ENCODE measurements around the gene C13orf46.

The C13orf46 gene

DNA sequence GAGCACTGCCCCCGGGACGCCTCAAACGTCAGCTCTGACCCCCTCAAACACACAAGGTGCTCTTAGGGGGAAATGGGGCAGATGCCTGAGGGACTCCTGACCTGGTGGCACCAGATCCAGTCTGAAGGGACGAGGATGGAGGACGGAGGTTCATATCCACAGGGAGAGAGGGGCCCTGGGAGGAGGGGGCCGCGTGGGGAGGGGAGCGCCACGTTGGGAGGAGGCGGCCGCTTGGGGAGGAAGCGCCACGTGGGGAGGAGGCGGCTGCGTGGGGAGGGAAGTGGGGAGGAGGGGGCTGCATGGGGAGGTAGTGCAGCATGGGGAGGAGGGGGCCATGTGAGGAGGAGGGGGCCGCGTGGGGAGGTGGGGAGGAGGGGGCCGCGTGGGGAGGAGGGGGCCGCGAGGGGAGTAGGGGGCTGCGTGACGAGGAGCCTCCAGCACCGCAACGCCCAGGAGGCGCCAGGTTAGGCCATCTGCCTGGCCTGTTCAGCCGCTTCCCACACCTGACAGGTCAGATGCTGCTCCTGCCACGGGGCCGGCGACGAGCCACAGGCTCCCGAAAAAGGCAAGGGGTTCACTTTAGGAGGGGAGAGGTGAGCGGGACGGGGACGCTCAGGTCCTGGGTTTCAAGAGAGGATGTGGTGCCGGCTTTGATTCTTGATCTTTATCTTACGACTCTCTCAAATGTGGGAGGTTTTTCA, 36.7 kb upstream of the C13orf46 start:
- Histone ChIP-seq H3K27ac (ENCODE audit: low read depth in 2 of 2, low read length in 2 of 2) (no peak overlapping the region), H3K36me3 (ENCODE audit: control insufficient read depth in 2 of 2, insufficient read depth in 2 of 2, low read length in 2 of 2) (peaks cover 3 to 23% of the 10 kb centered on the region in 2 donors)

DNA sequence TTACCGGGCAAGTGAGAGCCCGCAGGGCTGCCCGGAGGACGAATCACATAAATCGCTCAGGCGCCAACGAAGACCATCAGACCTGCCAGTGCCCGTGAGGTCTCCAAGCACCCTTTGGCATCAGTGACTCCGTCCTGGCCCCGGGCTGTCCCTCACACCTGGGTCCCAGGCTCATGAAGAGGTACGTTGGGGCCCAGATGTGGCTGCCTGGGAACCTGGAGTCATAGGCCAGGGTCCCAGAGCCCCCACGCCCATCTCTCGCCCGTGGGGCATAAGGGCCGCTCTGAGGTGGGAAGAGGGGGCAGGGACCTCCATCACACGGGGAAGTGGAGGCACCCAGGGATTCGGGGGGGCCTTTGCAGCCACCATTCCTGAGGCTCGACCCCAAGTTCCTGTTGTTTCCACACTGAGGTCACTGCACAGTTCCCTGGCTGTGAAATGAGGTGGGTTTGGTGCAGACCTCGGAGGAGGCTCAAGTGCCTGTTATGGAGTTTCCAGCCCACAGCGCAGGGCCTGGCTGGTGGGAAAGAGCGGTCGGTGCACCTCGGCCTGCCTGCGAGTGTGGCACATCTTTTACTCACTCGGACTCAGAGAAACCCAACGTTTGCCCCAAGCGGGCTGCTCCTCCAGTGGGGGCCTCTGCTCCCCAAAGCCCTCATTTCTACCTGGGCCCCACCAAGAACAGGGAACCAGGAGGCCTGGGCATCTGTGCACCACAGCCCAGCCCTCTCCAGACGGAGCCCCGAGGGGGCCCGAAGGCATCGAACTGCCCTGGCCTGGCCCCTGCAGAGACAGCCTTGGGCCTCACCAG, 35.9 kb upstream of the C13orf46 start:
- no peak overlapping the region for H3K9ac ChIP-seq (ENCODE audit: low read depth in 1 of 2, low read length in 2 of 2)
- no peak overlapping the region for H3K27ac ChIP-seq (ENCODE audit: low read depth in 2 of 2, low read length in 2 of 2)
- H3K4me3 ChIP-seq (ENCODE audit: low read length in 2 of 2) = no peak overlapping the region
- no peaks in the 10 kb centered on the region for H3K27me3 ChIP-seq (ENCODE audit: control insufficient read depth in 2 of 2, insufficient read depth in 2 of 2, low read length in 2 of 2)
- H3K36me3 ChIP-seq (ENCODE audit: control insufficient read depth in 2 of 2, insufficient read depth in 2 of 2, low read length in 2 of 2) = peaks cover 3 to 19% of the 10 kb centered on the region in 2 donors
- no peaks in the 10 kb centered on the region for H3K9me3 ChIP-seq (ENCODE audit: control insufficient read depth in 2 of 2, low read length in 2 of 2)
- H3K4me1 ChIP-seq (ENCODE audit: control insufficient read depth in 2 of 2, insufficient read depth in 2 of 2, low read length in 2 of 2) = no peaks in the 10 kb centered on the region

More for the DNA sequence above, 36.7 kb upstream of the C13orf46 start:
- H3K4me1 ChIP-seq (ENCODE audit: control insufficient read depth in 2 of 2, insufficient read depth in 2 of 2, low read length in 2 of 2) = peaks cover 5 to 6% of the 10 kb centered on the region in 2 donors
- no peaks in the 10 kb centered on the region for H3K27me3 ChIP-seq (ENCODE audit: control insufficient read depth in 2 of 2, insufficient read depth in 2 of 2, low read length in 2 of 2)
- no peak overlapping the region for H3K4me3 ChIP-seq (ENCODE audit: low read length in 2 of 2)
- no peak overlapping the region for H3K9ac ChIP-seq (ENCODE audit: low read depth in 1 of 2, low read length in 2 of 2)
- no peaks in the 10 kb centered on the region for H3K9me3 ChIP-seq (ENCODE audit: control insufficient read depth in 2 of 2, low read length in 2 of 2)

DNA sequence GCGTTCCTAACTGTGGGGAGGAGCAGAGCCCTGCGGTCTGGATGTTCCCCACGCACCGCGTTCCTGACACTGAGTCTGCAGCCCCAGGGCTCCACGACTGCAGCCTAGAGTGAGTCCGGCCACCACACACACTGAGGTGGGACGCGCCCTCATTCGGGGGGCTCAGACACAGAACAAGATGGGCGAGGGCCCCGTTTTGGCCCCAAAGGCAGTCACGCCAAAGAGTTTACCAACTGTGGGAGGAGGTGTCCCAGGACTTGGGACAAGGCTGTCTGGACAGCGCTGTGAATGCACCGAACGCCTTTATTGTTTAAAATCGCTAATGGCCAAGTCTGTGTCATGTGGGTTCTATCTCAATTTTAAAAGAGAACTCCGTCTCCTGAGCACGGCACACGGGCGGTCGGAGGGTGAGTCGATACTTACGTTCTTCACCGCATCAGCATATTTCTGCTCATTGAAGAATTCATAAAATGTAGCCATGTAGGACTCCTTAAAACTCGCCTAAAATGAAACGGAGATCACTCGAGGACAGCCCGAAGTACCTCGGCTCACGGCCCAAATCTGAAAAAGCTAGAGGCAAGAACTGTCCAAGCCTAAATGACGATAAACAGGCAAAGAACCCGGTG, 35.2 kb upstream of the C13orf46 start:
- Histone ChIP-seq H3K36me3 (ENCODE audit: control insufficient read depth in 2 of 2, insufficient read depth in 2 of 2, low read length in 2 of 2) (peaks cover 3 to 19% of the 10 kb centered on the region in 2 donors), H3K27me3 (ENCODE audit: control insufficient read depth in 2 of 2, insufficient read depth in 2 of 2, low read length in 2 of 2) (no peaks in the 10 kb centered on the region), H3K9ac (ENCODE audit: low read depth in 1 of 2, low read length in 2 of 2) (no peak overlapping the region), H3K27ac (ENCODE audit: low read depth in 2 of 2, low read length in 2 of 2) (no peak overlapping the region), H3K4me3 (ENCODE audit: low read length in 2 of 2) (no peak overlapping the region), H3K9me3 (ENCODE audit: control insufficient read depth in 2 of 2, low read length in 2 of 2) (no peaks in the 10 kb centered on the region), H3K4me1 (ENCODE audit: control insufficient read depth in 2 of 2, insufficient read depth in 2 of 2, low read length in 2 of 2) (no peaks in the 10 kb centered on the region)

DNA sequence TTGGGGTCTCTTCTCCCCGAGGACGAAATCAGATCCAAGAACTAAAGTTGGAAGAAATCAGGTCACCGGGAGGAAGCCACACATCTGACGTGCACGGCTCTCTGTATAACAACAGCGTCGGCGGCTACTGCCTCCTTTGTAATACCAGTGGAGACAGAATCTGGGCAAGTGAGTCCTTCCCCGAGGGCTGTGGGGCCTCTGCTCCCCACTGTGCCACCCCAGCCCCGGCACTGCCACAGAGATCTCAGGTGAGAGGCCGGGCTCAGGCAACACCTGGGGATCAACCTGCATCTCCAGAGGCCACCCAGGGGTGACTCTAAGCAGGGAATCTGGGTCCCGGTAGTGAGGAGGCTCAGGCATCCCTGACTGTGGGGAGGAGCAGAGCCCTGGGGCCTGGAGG, 33.7 kb upstream of the C13orf46 start:
- Histone ChIP-seq H3K27me3 (ENCODE audit: control insufficient read depth in 2 of 2, insufficient read depth in 2 of 2, low read length in 2 of 2) (no peaks in the 10 kb centered on the region), H3K4me3 (ENCODE audit: low read length in 2 of 2) (no peak overlapping the region), H3K36me3 (ENCODE audit: control insufficient read depth in 2 of 2, insufficient read depth in 2 of 2, low read length in 2 of 2) (peaks cover 3 to 18% of the 10 kb centered on the region in 2 donors), H3K27ac (ENCODE audit: low read depth in 2 of 2, low read length in 2 of 2) (no peak overlapping the region), H3K4me1 (ENCODE audit: control insufficient read depth in 2 of 2, insufficient read depth in 2 of 2, low read length in 2 of 2) (no peaks in the 10 kb centered on the region), H3K9me3 (ENCODE audit: control insufficient read depth in 2 of 2, low read length in 2 of 2) (no peaks in the 10 kb centered on the region), H3K9ac (ENCODE audit: low read depth in 1 of 2, low read length in 2 of 2) (no peak overlapping the region)

DNA sequence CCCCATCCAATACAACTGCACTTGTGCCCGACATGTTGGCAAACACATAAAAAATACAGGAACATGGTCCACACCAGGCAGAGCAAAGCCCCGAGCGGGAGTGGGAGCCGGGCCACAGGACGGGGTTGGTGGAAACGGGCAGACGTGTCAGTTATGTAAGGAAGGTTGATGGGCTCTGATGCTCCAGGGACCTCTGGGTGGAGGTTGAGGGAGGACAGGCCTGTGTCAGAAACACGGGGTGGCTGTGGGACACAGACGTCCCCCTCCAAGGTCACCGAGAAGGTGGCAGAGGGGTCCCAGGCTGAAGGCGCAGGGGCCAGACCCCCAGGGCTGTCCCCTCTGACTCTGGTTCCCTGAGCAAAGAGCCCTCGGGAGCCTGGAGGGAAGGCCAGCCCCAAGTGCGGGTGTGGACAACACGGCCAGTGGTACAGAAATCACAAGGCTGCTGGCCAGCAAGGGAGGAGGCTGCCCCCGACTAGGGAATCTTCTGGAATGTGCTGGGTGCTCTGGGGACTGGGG, 31.4 kb upstream of the C13orf46 start:
- H3K36me3 ChIP-seq (ENCODE audit: control insufficient read depth in 2 of 2, insufficient read depth in 2 of 2, low read length in 2 of 2) = peaks cover 3 to 12% of the 10 kb centered on the region in 2 donors
- H3K9me3 ChIP-seq (ENCODE audit: control insufficient read depth in 2 of 2, low read length in 2 of 2) = no peaks in the 10 kb centered on the region
- no peak overlapping the region for H3K4me3 ChIP-seq (ENCODE audit: low read length in 2 of 2)
- no peaks in the 10 kb centered on the region for H3K27me3 ChIP-seq (ENCODE audit: control insufficient read depth in 2 of 2, insufficient read depth in 2 of 2, low read length in 2 of 2)
- no peak overlapping the region for H3K9ac ChIP-seq (ENCODE audit: low read depth in 1 of 2, low read length in 2 of 2)
- no peak overlapping the region for H3K27ac ChIP-seq (ENCODE audit: low read depth in 2 of 2, low read length in 2 of 2)
- no peaks in the 10 kb centered on the region for H3K4me1 ChIP-seq (ENCODE audit: control insufficient read depth in 2 of 2, insufficient read depth in 2 of 2, low read length in 2 of 2)

DNA sequence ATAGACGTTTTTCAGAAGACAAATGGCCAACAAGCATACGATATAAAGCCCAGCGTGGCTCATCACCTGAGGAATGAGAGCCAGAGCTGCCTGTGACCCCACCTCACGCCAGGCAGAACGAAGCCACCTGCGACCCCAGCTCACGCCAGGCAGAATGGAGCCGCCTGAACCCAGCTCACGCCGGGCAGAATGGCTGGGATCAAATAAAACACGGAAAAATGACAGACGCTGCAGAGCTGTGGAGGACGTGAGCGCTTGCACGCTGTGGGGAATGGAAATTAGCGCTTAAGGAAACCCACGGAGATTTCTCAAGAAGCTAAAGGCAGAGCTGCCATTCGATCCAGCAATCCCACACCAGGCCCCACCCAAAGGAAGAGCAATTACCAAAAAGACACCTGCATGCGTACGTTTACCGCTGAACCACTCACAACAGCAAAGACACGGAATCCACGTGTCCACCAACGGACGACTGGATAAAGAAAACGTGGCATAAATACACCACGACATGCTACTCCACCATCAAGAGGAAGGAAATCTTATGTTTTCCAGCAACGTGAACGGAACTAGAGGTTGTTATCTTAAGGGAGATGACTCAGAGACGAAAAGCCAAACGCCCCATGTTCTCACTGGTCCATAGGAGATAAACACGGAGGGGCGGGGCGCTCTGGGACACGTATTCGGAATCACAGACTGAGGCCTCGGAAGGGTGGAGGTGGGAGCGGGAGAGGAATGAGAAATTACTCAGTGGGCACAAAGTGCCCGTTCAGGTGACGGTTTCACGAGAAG, 30.7 kb upstream of the C13orf46 start:
- no peak overlapping the region for H3K27ac ChIP-seq (ENCODE audit: low read depth in 2 of 2, low read length in 2 of 2)
- no peaks in the 10 kb centered on the region for H3K4me1 ChIP-seq (ENCODE audit: control insufficient read depth in 2 of 2, insufficient read depth in 2 of 2, low read length in 2 of 2)
- H3K36me3 ChIP-seq (ENCODE audit: control insufficient read depth in 2 of 2, insufficient read depth in 2 of 2, low read length in 2 of 2) = peaks cover 3 to 9% of the 10 kb centered on the region in 2 donors
- no peaks in the 10 kb centered on the region for H3K9me3 ChIP-seq (ENCODE audit: control insufficient read depth in 2 of 2, low read length in 2 of 2)
- no peak overlapping the region for H3K4me3 ChIP-seq (ENCODE audit: low read length in 2 of 2)
- no peak overlapping the region for H3K9ac ChIP-seq (ENCODE audit: low read depth in 1 of 2, low read length in 2 of 2)
- H3K27me3 ChIP-seq (ENCODE audit: control insufficient read depth in 2 of 2, insufficient read depth in 2 of 2, low read length in 2 of 2) = no peaks in the 10 kb centered on the region

DNA sequence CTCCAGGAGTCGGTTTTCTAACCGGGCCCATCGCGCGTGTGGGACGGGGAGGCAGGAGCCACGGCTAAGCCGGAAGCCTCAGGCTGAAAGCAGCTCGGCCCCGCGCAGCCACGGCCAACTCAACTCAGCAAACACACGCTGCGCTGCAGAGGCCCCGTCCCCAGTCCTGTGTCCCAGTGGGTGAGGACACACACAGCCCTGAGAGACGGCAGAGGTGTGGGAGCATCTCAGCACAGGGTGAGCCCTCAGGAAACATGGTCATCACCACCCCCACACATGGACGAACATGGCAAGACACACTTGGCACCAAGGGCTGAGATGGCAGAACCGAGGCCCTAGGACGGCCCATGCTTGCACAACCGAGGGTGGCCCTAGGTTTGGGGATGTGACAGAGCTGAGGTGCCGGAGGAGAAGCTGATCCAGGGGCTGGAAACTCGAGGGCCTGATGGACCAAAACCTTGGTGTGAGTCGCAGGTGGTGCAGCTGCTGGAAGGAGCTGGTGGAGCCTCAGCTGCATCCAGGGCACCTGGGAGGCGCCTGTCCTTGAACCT, 29.0 kb upstream of the C13orf46 start:
- Histone ChIP-seq H3K36me3 (ENCODE audit: control insufficient read depth in 2 of 2, insufficient read depth in 2 of 2, low read length in 2 of 2) (peaks cover 0 to 4% of the 10 kb centered on the region in 2 donors), H3K9ac (ENCODE audit: low read depth in 1 of 2, low read length in 2 of 2) (no peak overlapping the region), H3K4me3 (ENCODE audit: low read length in 2 of 2) (no peak overlapping the region), H3K4me1 (ENCODE audit: control insufficient read depth in 2 of 2, insufficient read depth in 2 of 2, low read length in 2 of 2) (peaks cover 0 to 5% of the 10 kb centered on the region in 2 donors), H3K9me3 (ENCODE audit: control insufficient read depth in 2 of 2, low read length in 2 of 2) (no peaks in the 10 kb centered on the region), H3K27me3 (ENCODE audit: control insufficient read depth in 2 of 2, insufficient read depth in 2 of 2, low read length in 2 of 2) (no peaks in the 10 kb centered on the region), H3K27ac (ENCODE audit: low read depth in 2 of 2, low read length in 2 of 2) (no peak overlapping the region)

DNA sequence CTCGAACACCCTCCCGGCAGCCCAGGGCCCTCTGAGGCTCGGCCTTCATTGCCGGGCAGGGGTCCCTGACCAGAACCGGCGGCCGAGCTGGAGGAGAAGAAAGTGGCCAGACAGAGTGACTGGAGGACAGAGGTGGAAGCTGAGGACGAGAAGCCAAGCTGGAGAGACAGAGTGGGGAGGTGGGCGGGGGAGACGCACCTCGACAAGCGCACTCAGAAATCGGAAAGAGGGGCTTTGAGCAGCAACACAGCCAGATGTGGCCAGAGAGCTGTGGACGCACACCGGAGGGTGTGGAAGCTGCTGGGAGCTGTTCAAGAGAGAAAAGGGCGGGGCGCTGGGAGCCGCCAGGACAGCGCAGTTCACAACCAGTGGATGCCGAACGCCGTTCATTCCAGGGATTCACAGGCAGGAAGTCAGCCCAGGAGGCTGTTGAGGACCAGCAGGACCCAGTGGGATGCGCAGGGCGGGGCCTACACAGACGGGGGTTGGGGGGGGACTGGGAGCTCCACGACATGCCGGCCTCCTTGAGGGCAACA, 28.2 kb upstream of the C13orf46 start:
- peaks cover 0 to 5% of the 10 kb centered on the region in 2 donors for H3K4me1 ChIP-seq (ENCODE audit: control insufficient read depth in 2 of 2, insufficient read depth in 2 of 2, low read length in 2 of 2)
- peaks cover 0 to 4% of the 10 kb centered on the region in 2 donors for H3K36me3 ChIP-seq (ENCODE audit: control insufficient read depth in 2 of 2, insufficient read depth in 2 of 2, low read length in 2 of 2)
- no peak overlapping the region for H3K4me3 ChIP-seq (ENCODE audit: low read length in 2 of 2)
- no peaks in the 10 kb centered on the region for H3K27me3 ChIP-seq (ENCODE audit: control insufficient read depth in 2 of 2, insufficient read depth in 2 of 2, low read length in 2 of 2)
- H3K9ac ChIP-seq (ENCODE audit: low read depth in 1 of 2, low read length in 2 of 2) = no peak overlapping the region
- H3K27ac ChIP-seq (ENCODE audit: low read depth in 2 of 2, low read length in 2 of 2) = no peak overlapping the region
- H3K9me3 ChIP-seq (ENCODE audit: control insufficient read depth in 2 of 2, low read length in 2 of 2) = no peaks in the 10 kb centered on the region

DNA sequence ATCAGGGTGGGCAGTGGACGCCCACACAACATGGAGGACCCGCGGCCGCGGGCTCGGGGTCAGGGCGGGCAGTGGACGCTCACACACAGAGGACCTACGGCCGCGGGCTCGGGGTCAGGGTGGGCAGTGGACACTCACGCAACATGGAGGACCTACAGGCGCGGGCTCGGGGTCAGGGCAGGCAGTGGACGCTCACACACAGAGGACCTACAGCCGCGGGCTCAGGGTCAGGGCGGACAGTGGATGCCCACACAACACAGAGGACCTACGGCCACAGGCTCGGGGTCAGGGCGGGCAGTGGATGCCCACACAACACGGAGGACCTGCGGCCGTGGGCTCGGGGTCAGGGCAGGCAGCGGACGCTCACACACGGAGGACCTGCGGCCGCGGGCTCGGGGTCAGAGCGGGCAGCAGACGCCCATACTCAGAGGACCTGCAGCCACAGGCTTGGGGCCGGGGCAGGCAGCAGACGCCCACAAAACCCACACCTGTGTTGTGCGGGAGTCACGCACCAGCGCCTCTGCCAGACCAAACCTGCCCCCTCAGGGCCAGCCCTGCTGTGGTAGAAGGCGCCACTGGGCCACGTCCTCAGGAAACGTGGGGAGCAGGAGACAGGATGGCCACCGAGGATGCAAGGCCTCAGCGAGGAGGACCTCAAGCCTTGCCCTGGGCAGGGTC, 27.6 kb upstream of the C13orf46 start:
- no peak overlapping the region for H3K27ac ChIP-seq (ENCODE audit: low read depth in 2 of 2, low read length in 2 of 2)

More for the DNA sequence above, 27.6 kb upstream of the C13orf46 start:
- Histone ChIP-seq H3K36me3 (ENCODE audit: control insufficient read depth in 2 of 2, insufficient read depth in 2 of 2, low read length in 2 of 2) (peaks cover 0 to 7% of the 10 kb centered on the region in 2 donors), H3K27me3 (ENCODE audit: control insufficient read depth in 2 of 2, insufficient read depth in 2 of 2, low read length in 2 of 2) (no peaks in the 10 kb centered on the region), H3K4me1 (ENCODE audit: control insufficient read depth in 2 of 2, insufficient read depth in 2 of 2, low read length in 2 of 2) (peaks cover 0 to 5% of the 10 kb centered on the region in 2 donors), H3K9me3 (ENCODE audit: control insufficient read depth in 2 of 2, low read length in 2 of 2) (no peaks in the 10 kb centered on the region), H3K4me3 (ENCODE audit: low read length in 2 of 2) (no peak overlapping the region), H3K9ac (ENCODE audit: low read depth in 1 of 2, low read length in 2 of 2) (no peak overlapping the region)

Data from mucosa of rectum (tissue), 2 donors.